Renal cortical epithelial cell (primary cell): Measurements from ENCODE around the gene PRIMA1. TPM values are rescaled to one million over a fixed set of nuclear protein-coding genes. Genes with fewer than 3 reads are reported as not detected.

Experiments
- DNase-seq: peaks from one replicate; pipeline ENCODE4 v3.0.0-alpha.2; 2011; ENCODE audit warnings: low read depth
- total RNA-seq: library from RNA; depleted of rRNA; stranded (reverse); fragments of >200 nt; gene quantifications from 2 replicates; pipeline ENCODE4 v1.2.3, GENCODE V29; 2014

PRIMA1 gene
- total RNA-seq, 1 donor from 2014 or later: not detected

DNA sequence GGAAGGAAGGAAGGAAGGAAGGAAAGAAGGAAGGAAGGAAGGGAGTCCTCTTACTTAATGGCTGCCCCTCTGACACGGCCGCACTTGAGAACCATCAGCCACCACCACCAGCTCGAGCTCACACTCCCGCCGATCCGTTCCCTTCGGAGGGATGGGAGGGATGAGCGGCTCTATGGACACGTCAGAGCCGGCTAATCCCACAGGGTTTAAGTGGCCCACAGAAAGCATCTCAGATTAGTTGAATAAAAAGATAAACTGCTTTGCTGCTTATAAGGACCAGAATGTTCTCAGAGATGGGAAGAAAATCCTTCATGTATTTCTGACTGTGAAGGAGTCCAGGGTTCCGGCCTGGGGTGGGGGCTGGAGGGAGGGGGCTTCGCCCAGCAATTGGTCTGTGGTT lies 31.1 kb downstream of the PRIMA1 start:
- DNase-seq: no peak

DNA sequence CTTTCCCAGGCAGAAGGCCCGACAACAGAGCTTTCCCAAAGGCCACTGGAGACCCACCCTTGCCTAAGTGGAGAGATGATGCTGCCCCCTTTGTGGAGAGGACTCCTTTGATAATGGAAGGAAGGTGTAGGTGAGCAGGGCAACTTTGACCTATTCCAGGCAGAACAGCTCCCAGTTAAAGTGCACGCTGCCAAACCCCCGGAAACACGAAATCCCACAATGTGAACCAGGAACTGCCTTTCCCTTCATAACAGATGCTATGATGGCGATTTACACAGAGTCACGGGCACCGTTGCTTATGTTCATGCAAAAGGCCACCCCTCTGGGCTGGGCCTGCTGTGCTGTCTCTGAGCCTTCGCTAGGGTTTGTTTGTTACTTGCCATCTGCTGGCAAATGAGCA lies 34.6 kb downstream of the PRIMA1 start:
- no peak for DNase-seq

- DNase-seq: no peak
Observed at GRCh38 chr14:93752980-93753561, 35.2 kb downstream of the PRIMA1 start.

GRCh38 chr14:93751946-93752655 lies 36.2 kb downstream of the PRIMA1 start:
- DNase-seq: no peak

DNA sequence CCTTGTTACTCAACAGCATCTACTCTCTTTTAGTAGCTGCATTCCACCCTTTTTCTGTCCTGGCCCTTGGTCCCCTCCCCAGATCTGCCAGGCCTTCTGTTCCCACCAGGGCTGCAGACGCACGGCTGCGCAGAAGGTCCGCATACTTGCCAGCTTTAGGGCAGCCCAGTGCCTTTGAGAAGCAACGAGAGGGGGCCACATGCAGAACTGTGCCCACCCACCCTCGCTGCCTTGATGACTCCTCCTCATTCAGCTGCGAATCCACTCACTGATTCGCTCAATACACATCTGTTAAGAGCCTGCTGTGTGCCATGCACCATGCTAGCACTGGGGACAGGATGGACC lies 39.2 kb downstream of the PRIMA1 start:
- no peak for DNase-seq

- no peak for DNase-seq
Observed at GRCh38 chr14:93748208-93749075, 39.8 kb downstream of the PRIMA1 start.

GRCh38 chr14:93747560-93747959 lies 40.7 kb downstream of the PRIMA1 start:
- DNase-seq: no peak

DNA sequence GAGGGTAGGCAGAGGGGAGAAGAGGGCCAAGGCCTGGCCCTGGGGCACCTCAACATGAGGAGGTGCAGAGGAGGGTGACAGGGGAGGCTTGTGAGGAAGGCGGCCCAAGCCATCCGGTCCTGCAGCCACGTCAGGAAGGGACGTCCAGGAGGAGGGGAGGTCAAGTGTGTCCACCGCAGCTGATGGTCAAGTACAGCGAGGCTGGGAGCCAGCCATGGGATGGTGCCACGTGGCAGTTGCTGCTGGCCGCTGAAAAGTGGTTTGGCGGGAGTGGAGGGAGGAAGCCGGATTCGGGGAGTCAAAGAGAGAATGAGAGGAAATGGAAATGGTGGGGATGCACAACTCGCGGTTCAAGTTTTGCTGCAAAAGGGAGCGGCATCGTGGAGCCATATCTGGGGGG lies 41.2 kb downstream of the PRIMA1 start:
- DNase-seq: no peak

DNA sequence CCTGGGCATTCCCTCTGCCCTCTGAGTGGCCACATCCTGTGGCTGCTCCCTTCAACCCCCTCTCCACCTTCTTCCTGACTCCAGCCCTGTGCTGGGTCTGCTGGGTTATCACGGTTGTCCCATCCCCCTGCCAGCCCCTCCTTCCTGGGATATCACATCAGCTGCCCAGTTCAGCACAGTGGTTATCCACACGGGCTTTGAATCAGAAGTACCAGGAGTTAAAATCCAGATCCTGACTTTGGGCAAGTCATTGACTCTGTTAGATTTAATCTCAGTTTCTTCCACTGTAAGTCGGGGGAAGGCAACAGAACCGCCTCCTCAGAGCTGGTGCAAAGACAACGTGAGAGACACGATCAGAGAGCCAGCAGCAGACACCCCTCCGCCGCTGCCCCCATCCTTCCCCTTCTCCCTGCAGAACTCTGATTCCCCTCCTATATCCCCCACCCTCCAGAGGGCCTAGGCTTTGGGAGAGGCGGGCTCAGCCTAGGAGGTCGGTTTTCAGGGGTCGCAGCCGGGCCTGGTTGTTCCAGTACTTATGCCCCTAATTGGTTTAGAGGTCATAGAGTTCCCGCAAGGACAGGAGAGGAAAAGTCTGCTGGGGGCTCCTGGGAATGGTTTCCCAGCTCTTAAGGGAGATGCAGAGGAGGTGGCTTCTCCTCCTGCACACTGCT lies 42.5 kb downstream of the PRIMA1 start:
- no peak for DNase-seq

DNA sequence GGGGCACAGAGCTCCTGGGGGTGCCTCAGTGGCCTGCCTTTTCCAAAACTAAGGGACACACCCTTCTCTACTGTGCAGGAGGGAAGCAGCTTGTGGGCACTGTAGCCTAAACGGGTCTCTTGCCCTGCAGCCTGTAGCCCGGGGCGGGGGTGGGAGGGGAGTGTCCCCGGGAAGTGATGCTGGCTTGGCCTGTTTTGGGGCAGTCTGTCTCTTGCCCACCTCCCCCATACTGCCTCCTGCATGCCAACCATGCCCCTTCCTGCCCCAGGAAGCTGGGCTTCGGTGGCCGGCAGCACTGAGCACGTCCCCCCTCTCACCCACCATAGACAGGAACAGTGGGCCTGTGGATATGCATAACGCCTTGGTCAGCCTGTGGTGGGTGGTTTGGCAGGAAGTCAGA lies 43.4 kb downstream of the PRIMA1 start:
- no peak for DNase-seq

- no peak for DNase-seq
Observed at GRCh38 chr14:93744176-93744575, 44.1 kb downstream of the PRIMA1 start.

DNA sequence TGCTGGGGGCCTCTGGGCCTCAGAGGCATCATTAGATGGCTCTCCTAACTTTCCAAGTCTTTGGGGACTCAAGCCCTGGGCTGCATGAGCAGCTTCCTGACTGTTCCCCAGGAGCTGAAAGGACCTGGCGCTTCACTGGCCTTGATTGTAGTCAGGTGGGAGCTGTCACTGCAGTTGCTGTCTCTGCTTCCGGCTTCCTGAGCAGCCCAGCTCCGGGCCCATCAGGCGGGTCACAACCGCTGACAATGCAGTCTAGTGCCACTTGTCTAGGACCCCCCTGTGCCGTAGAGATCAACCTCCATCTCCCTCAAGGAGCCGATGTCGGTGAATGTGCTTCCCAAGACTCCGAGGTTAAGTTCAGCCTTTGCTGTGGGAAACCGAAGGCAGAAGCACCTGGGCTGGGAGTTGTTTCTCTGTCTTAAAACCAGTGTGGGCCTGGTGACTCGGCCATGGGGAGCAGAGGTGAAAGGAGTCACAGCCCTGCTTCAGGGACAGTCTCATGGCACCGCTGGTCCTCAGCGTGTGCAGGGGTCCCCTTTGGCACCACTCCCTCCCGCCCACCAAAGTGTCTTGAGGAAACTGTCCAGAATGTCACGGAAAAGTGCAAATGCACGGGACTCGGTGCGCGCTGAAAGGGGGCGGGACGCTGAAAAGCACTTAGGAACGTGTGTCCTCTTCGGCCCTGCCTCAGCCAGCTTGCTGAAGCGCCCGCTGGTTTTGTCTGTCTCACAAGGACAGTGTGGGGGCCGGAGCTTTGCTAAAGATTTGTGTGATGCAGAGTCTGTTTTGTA lies 44.8 kb downstream of the PRIMA1 start:
- no peak for DNase-seq

DNA sequence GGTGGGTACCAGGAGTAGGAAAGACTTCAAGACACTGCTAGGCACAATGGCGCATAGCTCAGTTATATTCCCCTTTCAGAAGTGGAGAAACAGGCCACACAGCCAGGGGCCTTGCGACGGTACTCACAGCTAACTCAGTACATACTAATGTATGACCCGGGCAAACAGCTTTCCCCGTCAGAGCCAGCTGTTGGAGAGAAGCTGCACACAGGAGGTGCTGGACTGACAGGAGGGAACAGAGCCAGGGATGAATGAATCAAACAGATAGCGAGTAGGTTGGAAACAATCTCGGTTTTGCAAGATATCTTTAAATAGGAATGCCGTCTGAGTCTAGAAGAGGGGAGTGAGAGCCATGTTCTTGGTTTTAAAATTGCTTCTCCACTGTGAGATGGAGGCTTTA lies 45.5 kb downstream of the PRIMA1 start:
- no peak for DNase-seq

DNA sequence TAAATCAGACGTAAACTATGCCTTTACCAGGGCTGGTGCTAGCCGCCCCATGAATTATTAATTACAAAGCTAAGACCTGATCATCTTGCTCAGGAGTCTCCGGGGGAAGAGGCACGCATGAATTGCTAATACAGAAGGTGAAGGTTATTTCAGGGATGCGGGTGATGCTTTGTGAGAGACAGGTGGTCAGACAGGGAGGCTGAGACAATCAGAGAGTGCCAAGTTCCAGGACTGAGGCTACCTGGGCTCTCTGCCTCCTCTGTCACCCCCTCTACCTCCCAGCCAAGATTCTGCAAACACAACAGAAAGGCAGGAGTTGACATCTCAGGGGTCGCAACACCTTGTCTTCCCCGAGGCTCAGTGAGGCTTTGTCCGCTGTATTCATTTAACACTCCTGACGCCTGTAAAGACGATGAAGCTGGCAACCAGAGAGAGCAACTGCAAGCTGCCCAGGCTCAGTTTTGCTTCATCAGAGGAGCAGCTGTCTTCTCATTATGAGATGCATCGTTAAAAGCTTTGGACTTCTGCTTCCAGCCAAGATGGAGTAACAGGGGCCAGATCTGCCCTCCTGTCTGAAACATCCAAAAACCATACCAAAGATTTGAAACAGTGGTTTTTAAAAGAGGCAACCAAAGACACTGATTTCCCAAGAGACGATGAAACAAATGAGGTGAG lies 46.6 kb downstream of the PRIMA1 start:
- no peak for DNase-seq

DNA sequence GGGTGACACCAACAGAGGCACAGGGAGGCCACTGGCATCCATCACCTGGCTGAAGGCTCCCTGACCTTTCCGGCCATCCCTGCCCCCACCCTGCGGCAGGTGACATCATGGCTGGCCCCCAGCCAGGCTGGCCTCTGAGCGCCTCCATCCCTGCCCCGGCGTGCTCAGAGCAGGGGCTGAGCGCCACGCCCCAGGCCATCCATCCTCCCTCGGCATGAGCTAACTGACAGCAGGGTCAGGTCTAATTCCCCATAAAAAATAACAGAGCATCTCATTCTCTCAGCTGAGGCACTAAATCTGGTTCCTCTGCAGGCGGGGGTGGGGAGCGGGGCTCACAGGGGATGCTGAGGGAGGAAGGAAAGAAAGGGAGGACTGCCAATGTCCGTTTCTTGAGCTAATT lies 50.7 kb downstream of the PRIMA1 start:
- DNase-seq: no peak

DNA sequence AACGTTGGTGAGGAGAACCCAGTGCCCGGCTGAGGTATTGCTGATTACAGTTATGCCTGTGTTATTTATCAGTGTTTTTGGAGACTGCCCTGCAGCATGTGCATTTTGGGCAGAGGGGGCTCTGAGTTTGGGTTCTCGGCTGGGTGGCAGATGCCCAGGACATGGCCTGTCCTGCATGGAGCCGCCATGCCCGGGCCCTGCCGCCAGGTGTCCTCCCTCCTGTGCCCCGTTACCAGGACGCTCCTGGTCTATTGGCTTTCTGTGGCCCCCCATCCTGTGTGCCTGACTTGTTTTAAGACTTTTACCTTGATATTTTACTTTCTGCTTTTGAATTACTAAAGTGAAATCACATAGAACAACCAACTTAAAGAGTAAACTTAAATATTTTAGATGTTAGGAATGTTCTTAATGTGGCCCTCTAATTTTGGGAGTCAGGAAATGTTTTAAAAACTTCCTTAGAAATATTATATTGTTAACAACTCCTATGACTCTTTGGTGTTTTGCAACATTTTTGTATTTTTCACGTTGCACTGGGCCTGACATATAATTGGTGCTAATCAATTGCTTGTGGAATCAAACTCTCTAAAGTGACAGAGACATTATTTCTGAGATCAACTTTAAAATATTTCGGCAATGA lies 51.8 kb downstream of the PRIMA1 start:
- DNase-seq: no peak

GRCh38 chr14:93735206-93735605 lies 53.1 kb downstream of the PRIMA1 start:
- no peak for DNase-seq

DNA sequence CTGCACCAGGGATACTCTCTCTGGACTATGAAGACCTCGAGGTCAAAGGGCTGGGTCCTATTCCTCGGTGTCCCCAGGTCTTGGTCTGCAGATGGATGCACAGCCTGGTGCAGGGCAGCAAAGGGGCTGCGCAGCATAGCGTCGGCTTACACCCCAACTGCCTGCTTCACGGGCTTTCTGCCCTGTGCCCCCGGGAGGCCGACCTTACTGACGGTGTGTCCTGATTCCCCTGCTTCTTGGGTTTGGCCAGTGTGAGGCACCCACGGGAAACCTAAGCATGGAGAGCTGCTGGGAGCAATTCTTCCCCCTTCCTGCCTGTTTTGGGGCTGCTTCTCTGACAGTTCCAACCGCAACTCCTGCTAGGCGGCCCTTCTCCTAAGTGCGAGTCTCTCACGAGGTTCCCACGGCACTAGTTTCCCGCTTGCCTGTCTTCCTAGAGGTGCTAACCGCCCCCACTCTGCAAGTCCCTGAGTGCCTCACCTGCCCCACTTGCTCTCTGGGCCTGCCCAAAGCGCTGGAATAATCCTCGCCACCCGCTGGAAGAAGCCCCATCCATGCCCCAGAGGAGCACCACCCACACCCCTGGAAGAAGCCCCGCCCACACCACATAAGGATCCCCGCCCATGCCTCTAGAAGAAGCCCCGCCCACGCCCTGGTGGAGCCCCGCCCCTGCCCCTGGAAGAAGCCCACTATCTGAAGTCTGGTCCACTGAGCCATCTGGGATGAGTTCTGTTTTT lies 54.0 kb downstream of the PRIMA1 start:
- no peak for DNase-seq

- DNase-seq: no peak
Observed at GRCh38 chr14:93733631-93734030, 54.7 kb downstream of the PRIMA1 start.

GRCh38 chr14:93733231-93733630 lies 55.1 kb downstream of the PRIMA1 start:
- no peak for DNase-seq
